ENCODE measurements around the gene APBA2. TPM values are rescaled to one million over a fixed set of nuclear protein-coding genes. Genes with fewer than 3 reads are reported as not detected.

Gene APBA2
- total RNA-seq, 1 donor from 2014 or later = 26.4 TPM

DNA sequence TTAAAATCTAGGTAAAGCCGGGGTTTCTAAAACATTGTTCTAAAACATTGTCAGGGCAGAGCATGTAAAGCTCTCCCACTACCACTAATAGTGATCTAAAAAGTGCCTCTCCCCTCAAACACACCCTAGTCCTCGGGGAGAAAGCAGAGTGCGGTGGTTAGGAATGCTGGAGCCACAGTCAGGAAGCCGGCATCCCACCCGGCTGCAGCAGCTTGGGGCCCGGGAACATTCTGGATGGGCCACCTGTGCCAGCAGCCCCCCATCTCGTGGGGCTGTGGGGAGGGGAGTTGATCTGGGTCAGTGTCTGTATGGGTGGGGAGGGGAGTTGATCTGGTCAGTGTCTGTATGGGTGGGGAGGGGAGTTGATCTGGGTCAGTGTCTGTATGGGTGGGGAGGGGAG lies 176.9 kb downstream of the APBA2 start:
- DNase-seq (ENCODE audit: low spot score) = no peak
- TF ChIP-seq, protein P1, sequence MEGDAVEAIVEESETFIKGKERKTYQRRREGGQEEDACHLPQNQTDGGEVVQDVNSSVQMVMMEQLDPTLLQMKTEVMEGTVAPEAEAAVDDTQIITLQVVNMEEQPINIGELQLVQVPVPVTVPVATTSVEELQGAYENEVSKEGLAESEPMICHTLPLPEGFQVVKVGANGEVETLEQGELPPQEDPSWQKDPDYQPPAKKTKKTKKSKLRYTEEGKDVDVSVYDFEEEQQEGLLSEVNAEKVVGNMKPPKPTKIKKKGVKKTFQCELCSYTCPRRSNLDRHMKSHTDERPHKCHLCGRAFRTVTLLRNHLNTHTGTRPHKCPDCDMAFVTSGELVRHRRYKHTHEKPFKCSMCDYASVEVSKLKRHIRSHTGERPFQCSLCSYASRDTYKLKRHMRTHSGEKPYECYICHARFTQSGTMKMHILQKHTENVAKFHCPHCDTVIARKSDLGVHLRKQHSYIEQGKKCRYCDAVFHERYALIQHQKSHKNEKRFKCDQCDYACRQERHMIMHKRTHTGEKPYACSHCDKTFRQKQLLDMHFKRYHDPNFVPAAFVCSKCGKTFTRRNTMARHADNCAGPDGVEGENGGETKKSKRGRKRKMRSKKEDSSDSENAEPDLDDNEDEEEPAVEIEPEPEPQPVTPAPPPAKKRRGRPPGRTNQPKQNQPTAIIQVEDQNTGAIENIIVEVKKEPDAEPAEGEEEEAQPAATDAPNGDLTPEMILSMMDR (IDR thresholded peaks at IDR 0.05) = no peak
- no peaks in the 10 kb centered on the region for H3K27me3 Mint-ChIP-seq (ENCODE audit: low read depth)
- peaks cover 43% of the 10 kb centered on the region for H3K4me1 Mint-ChIP-seq (ENCODE audit: low read depth)
- H3K9me3 Mint-ChIP-seq (ENCODE audit: low read depth) = peaks cover 5% of the 10 kb centered on the region
- H3K27ac Mint-ChIP-seq (ENCODE audit: unreplicated experiment) = no peak overlapping the region
- peaks cover 2% of the 10 kb centered on the region for H3K36me3 Mint-ChIP-seq (ENCODE audit: low read depth)
- H3K4me3 Mint-ChIP-seq (ENCODE audit: unreplicated experiment) = no peak overlapping the region

DNA sequence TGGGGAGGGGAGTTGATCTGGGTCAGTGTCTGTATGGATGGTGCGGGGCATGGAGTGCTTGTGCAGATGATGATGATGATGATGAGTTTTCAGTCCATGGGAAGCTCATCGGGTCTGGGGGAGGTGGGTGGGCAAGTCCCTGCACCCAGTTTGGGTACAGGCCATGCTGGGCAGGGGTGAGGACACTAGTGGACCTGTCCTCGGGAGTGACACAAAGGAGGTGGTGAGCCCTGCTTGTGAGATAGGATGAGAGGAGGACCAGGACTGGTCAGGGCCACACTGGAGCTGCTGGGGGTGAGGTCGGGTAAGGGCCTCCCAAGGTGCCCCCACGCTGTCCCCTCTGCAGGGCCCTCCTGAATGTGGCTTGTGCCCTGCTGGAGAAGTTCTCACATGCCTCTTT lies 177.9 kb downstream of the APBA2 start:
- peaks cover 5% of the 10 kb centered on the region for H3K9me3 Mint-ChIP-seq (ENCODE audit: low read depth)
- H3K36me3 Mint-ChIP-seq (ENCODE audit: low read depth) = peaks cover 2% of the 10 kb centered on the region
- peaks cover 47% of the 10 kb centered on the region for H3K4me1 Mint-ChIP-seq (ENCODE audit: low read depth)
- no peaks in the 10 kb centered on the region for H3K27me3 Mint-ChIP-seq (ENCODE audit: low read depth)
- DNase-seq (ENCODE audit: low spot score) = no peak
- no peak overlapping the region for H3K4me3 Mint-ChIP-seq (ENCODE audit: unreplicated experiment)
- TF ChIP-seq, protein P1 (IDR thresholded peaks at IDR 0.05) = no peak
- H3K27ac Mint-ChIP-seq (ENCODE audit: unreplicated experiment) = no peak overlapping the region

DNA sequence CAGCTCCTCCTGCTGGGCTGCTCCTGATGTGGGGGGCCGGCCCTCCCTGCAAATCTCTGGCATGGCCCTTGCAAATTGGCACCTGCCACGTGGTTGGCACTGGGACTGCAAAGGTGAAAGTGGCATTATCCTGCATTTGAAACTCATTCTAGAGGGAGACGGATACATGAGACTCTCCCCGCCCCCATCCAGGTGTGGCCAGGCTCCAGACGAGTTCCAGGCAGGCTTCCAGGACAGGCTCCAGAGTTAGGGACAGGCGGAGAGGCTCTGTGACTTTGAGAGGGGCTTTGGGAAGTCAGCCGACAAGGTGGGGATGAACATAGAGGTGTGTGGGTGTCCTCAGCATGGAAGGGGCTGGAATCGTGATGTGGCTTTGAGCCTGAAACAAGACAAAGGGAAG lies 178.5 kb downstream of the APBA2 start:
- DNase-seq (ENCODE audit: low spot score) = no peak
- no peaks in the 10 kb centered on the region for H3K27me3 Mint-ChIP-seq (ENCODE audit: low read depth)
- peaks cover 53% of the 10 kb centered on the region for H3K4me1 Mint-ChIP-seq (ENCODE audit: low read depth)
- H3K27ac Mint-ChIP-seq (ENCODE audit: unreplicated experiment) = no peak overlapping the region
- peaks cover under 1% of the 10 kb centered on the region for H3K9me3 Mint-ChIP-seq (ENCODE audit: low read depth)
- TF ChIP-seq, protein P1 (IDR thresholded peaks at IDR 0.05) = no peak
- no peak overlapping the region for H3K4me3 Mint-ChIP-seq (ENCODE audit: unreplicated experiment)
- H3K36me3 Mint-ChIP-seq (ENCODE audit: low read depth) = no peaks in the 10 kb centered on the region

DNA sequence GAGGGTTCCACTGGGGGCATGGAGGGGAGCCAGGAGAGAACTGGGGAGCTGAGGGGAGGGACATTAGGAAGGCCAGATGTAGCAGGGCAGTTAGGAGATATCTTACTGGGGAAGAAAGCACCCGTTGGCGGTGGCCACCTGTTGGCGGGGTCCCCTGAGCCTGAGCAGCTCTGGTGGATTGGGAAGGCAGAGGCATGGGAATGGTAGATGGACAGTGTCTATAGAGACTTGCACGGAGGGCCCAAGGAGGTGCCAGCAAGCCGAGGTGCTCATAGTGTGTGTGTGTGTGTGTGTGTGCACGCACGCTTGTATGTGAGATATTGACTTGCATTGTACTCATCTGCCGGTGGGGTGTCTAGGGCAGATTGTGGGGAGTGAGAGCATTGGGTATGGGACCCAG lies 179.0 kb downstream of the APBA2 start:
- TF ChIP-seq, protein P1 (IDR thresholded peaks at IDR 0.05) = no peak
- no peaks in the 10 kb centered on the region for H3K9me3 Mint-ChIP-seq (ENCODE audit: low read depth)
- H3K36me3 Mint-ChIP-seq (ENCODE audit: low read depth) = no peaks in the 10 kb centered on the region
- H3K27ac Mint-ChIP-seq (ENCODE audit: unreplicated experiment) = no peak overlapping the region
- no peaks in the 10 kb centered on the region for H3K27me3 Mint-ChIP-seq (ENCODE audit: low read depth)
- no peak overlapping the region for H3K4me3 Mint-ChIP-seq (ENCODE audit: unreplicated experiment)
- peaks cover 55% of the 10 kb centered on the region for H3K4me1 Mint-ChIP-seq (ENCODE audit: low read depth)
- no peak for DNase-seq (ENCODE audit: low spot score)

DNA sequence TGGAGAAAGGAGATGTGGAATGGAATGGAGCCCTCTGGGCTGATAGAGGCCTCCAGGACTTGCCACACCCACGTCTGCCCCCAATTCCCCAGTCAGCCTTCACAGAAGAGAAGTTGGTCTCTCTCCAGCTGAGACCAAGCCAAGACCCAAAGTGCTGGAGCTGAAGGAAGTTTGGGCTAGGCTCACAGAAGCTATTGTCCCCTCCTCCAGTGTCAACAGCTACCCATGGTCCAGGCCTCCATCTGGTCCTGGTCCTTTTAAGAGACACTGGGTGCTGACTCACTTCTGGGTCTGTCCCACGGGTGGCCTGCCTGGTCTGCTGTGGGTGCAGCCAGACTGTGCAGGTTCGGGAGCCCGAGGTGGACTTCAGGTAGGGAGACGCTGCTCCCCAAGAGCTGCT lies 179.8 kb downstream of the APBA2 start:
- no peak overlapping the region for H3K4me3 Mint-ChIP-seq (ENCODE audit: unreplicated experiment)
- H3K27me3 Mint-ChIP-seq (ENCODE audit: low read depth) = no peaks in the 10 kb centered on the region
- no peak overlapping the region for H3K27ac Mint-ChIP-seq (ENCODE audit: unreplicated experiment)
- peaks cover 60% of the 10 kb centered on the region for H3K4me1 Mint-ChIP-seq (ENCODE audit: low read depth)
- no peak for DNase-seq (ENCODE audit: low spot score)
- no peaks in the 10 kb centered on the region for H3K9me3 Mint-ChIP-seq (ENCODE audit: low read depth)
- no peaks in the 10 kb centered on the region for H3K36me3 Mint-ChIP-seq (ENCODE audit: low read depth)
- TF ChIP-seq, protein P1 (IDR thresholded peaks at IDR 0.05) = no peak

Measured in chondrocyte (in vitro differentiated cells).